Activated CD4-positive, alpha-beta T cell treated with anti-CD3 and anti-CD28 coated beads, Interleukin-2, amount 50 U/mL, for 24 hours (primary cell): ENCODE measurements around the gene MYLK2.

Experiments
- DNase-seq, 2 donors: peaks; one replicate each; pipeline ENCODE4 v3.0.0-alpha.2; 2020; ENCODE audit warnings: low read depth in 1 of 2, low spot score in 1 of 2

The MYLK2 gene

GRCh38 chr20:31851240-31851955 lies 32.2 kb downstream of the MYLK2 start:
- DNase-seq = no peak

- no peak for DNase-seq
Observed at GRCh38 chr20:31853481-31853880, 34.3 kb downstream of the MYLK2 start.

- no peak for DNase-seq
Observed at GRCh38 chr20:31856516-31856915, 37.4 kb downstream of the MYLK2 start.

- no peak for DNase-seq
Observed at GRCh38 chr20:31857861-31858759, 39.0 kb downstream of the MYLK2 start.

GRCh38 chr20:31858760-31859083 lies 39.6 kb downstream of the MYLK2 start:
- DNase-seq = no peak

- DNase-seq = no peak
Observed at GRCh38 chr20:31859266-31859997, 40.3 kb downstream of the MYLK2 start.

- DNase-seq = no peak
Observed at GRCh38 chr20:31859998-31860380, 40.8 kb downstream of the MYLK2 start.

GRCh38 chr20:31860390-31861134 lies 41.4 kb downstream of the MYLK2 start:
- no peak for DNase-seq

GRCh38 chr20:31861135-31861384 lies 41.9 kb downstream of the MYLK2 start:
- DNase-seq = no peak

- DNase-seq = peak; percentile 35 to 45
Observed at GRCh38 chr20:31861385-31862156, 42.4 kb downstream of the MYLK2 start.

- DNase-seq = no peak
Observed at GRCh38 chr20:31862157-31862470, 43.0 kb downstream of the MYLK2 start.

- no peak for DNase-seq
Observed at GRCh38 chr20:31862506-31862905, 43.4 kb downstream of the MYLK2 start.

- DNase-seq = no peak
Observed at GRCh38 chr20:31863296-31864085, 44.3 kb downstream of the MYLK2 start.

GRCh38 chr20:31864521-31865400 lies 45.6 kb downstream of the MYLK2 start:
- DNase-seq = no peak

GRCh38 chr20:31866221-31866620 lies 47.1 kb downstream of the MYLK2 start:
- DNase-seq = no peak

GRCh38 chr20:31868853-31869672 lies 49.9 kb downstream of the MYLK2 start:
- no peak for DNase-seq

- no peak for DNase-seq
Observed at GRCh38 chr20:31869673-31869941, 50.5 kb downstream of the MYLK2 start.

- DNase-seq = no peak
Observed at GRCh38 chr20:31869942-31870725, 51.0 kb downstream of the MYLK2 start, which contains the start of the genes DUSP15 and TTLL9. TSS of gene DUSP15 (minus strand) at chr20:31870527. CDS start at chr20:31870337, 190 bp downstream. TSS of gene TTLL9 (plus strand) at chr20:31870634. CDS start at chr20:31871127, 493 bp downstream.
